Tongue (tissue), 2 donors: Measurements from ENCODE around the gene TEX44. TPM values are rescaled to one million over a fixed set of nuclear protein-coding genes. Genes with fewer than 3 reads are reported as not detected.

Experiments
- DNase-seq: peaks from one replicate; pipeline ENCODE4 v3.0.0-alpha.2; 2015
- total RNA-seq: library from RNA; depleted of rRNA; stranded (reverse); fragments of >200 nt; gene quantifications from one replicate; pipeline ENCODE4 v1.2.3, GENCODE V29; 2014

TEX44 gene
- total RNA-seq, 1 donor from 2014 or later, result not detected

GRCh38 chr2:231633241-231633976 lies 40.7 kb downstream of the TEX44 start:
- DNase-seq, result no peak

GRCh38 chr2:231634412-231634811 lies 41.7 kb downstream of the TEX44 start:
- no peak for DNase-seq

DNA sequence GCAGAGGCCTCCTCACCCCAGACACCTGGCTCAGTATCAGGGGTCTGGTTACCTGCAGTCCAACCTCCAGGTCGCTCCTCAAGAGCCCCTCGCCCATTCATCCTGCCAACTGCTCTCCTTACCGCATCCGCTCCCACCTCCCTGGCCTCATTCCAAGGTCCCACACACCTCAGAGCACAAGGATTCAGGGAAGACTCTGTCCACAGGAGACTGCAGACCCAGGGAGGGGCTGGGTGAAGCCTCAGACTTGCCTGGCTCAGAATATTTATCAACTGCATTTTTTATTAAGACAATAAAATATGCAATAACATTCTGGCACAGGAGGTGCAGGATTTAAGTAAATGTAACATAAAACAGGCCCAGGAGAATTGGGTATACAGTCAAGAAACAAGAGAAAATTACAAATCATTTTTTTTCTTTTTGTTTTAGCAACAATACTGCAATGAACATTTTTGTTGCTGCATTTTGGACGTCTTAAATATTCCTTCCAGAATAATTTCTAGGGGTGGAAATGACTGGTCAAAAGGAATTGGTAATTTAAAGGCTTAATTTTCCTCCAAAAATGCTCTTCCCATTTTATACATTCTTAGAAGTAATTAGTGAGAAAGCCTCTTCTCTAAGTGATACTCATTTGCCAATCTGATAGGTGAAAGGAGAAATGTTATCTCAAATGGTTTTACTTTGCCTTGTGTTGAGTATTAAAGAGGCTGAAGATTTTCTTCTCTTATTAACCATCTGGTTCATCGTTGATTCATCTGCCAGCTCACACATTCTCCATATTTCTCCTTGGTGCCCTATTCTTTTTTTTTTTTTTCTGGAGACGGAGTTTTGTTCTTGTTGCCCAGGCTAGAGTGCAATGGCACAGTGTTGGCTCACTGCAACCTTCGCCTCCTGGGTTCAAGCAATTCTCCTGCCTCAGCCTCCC lies 42.5 kb downstream of the TEX44 start:
- no peak for DNase-seq

DNA sequence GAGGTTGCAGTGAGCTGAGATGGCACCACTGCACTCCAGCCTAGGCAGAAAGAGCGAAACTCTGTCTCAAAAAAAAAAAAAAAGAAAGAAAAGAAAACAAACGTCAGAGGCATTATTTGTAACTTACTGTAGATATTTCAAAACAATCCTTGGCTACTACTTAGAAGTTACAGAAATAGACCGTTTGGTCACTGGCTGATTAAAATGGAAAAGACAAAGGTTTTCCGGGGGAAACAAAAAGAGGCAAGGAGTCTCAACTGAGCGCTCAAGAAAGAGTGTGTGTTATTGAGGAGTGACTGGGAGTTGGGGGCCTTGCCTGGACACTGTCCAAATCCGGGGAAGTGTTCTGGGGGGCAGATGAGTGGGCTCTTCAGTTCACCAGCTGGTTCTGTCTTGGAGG lies 47.6 kb downstream of the TEX44 start:
- no peak for DNase-seq

DNA sequence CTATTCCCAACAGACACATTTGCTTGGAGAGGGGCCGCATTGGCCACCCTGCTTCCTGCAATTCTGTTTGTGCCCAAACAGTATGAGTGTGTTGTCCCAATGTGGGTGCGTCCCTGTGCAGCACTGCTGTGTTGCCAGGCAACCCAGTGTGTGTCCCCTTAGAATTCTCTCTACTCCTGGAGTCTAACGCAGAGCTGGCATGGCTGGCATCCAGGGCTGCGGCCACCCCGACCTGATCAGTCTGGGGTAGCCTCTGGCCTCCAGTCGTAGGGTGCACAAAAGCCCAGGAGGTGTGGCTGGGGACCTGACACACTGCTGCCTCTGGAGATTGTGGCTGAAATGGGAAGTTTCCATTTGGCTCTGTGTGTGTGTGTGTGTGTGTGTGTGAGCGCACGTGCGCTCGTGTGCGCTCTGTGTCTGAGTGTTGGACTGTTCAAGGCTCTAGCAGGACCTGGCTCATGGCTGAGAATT lies 48.0 kb downstream of the TEX44 start:
- peak; percentile 68 for DNase-seq

DNA sequence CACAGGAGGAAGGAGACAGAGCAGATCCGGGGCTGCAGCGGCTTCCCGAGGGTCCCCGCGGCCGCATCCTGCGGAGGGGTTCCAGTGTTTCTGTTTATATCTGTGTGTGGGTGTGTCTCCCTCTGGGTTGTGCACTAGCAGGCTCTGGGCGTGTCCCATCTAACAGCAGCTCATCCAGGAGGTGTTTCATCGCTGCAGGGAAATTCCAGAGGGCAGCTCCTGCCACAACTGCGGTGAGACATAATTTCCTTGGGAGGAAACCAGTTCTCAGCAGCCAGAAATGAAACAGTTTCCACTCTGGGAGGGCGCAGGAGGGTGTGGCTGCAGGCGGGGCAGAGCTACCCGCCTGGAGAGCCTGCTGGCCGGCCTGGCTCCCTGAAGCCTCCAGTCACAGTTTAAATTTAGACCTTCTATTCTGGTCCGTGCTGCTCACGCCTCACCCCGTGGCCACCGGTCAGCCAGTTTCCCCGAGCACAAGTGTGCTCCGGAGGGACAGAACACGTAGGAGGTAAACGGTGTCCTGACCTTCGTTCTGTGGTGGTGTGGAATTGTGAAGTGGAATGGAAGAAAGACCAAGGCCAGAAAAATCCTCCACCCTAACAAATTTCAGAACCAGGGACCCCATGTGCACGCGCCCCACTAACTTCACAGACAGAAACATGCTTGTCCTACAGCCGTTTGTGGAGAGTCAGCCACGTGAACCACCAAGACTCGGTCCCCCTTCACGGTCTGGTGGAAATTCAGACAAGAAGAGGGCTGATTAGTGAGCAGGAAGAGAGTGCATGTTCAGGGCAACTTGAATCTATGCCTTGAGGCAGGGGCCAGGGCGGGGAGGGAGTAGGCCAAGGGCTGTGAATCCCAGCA lies 50.2 kb downstream of the TEX44 start:
- DNase-seq, result peak; percentile 92

DNA sequence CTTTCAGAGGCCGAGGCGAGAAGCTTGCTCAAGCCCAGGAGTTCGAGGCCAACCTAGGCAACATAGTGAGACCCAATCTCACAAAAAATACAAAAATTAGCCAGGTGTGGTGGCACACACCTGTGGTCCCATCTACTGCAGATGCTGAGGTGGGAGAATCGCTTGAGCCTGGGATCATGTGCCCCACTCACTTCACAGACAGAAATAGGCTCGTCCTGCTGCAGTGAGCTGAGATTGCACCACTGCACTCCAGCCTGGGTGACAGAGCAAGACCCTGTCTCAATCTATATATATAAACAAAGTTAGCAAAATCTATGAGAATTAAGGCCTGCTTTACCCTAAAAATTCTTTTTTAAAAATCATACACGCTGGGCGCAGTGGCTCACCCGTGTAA lies 50.8 kb downstream of the TEX44 start:
- DNase-seq, result no peak

Other genes starting within 250 kb of the TEX44 start
- gene B3GNT7, start 197.2 kb upstream of the TEX44 start, total RNA-seq, result 2.8 TPM
- 262 TPM for gene NCL, start 128.4 kb upstream of the TEX44 start, total RNA-seq
- 0.41 TPM for gene NMUR1, start 62.4 kb upstream of the TEX44 start, total RNA-seq
- gene PTMA, start 115.7 kb downstream of the TEX44 start, total RNA-seq, result 543 TPM
- 14.8 TPM for gene PDE6D, start 188.4 kb downstream of the TEX44 start, total RNA-seq
- gene COPS7B, start 193.6 kb downstream of the TEX44 start, total RNA-seq, result 22.5 TPM